ENCODE data around the gene DPF3. TPM values are rescaled to one million over a fixed set of nuclear protein-coding genes. Genes with fewer than 3 reads are reported as not detected.

DPF3 gene
- total and polyA plus RNA-seq, 11 donors = 13.5 to 53.8 (median 37.0) TPM

DNA sequence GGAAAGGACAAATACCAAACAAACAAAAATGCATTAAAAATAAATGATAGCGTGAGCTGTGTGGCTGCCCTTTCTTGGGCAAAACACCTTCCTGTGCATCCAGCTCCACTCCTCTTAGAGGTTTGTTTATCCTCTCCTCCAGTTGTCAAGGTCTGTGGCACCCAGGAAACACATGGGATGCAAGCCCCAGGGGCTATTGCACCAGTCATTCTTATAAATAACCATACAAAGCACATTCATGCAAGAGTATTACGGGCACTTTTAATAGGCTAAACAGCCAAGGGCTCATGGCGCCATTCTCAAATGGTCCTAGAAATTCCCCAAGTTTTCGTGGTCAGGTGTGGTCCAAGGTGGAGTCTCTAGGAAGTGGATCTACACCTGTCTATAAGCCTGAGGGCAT lies 257.0 kb downstream of the DPF3 start:
- ATAC-seq = no peak
- H3K27ac ChIP-seq = no peak overlapping the region
- peaks cover 0 to 22% (median 0%) of the 10 kb centered on the region in 12 donors for H3K4me1 ChIP-seq
- no peak for DNase-seq
- no peak for TF ChIP-seq POLR2A (IDR thresholded peaks at IDR 0.05)
- TF ChIP-seq, protein P1, sequence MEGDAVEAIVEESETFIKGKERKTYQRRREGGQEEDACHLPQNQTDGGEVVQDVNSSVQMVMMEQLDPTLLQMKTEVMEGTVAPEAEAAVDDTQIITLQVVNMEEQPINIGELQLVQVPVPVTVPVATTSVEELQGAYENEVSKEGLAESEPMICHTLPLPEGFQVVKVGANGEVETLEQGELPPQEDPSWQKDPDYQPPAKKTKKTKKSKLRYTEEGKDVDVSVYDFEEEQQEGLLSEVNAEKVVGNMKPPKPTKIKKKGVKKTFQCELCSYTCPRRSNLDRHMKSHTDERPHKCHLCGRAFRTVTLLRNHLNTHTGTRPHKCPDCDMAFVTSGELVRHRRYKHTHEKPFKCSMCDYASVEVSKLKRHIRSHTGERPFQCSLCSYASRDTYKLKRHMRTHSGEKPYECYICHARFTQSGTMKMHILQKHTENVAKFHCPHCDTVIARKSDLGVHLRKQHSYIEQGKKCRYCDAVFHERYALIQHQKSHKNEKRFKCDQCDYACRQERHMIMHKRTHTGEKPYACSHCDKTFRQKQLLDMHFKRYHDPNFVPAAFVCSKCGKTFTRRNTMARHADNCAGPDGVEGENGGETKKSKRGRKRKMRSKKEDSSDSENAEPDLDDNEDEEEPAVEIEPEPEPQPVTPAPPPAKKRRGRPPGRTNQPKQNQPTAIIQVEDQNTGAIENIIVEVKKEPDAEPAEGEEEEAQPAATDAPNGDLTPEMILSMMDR (IDR thresholded peaks at IDR 0.05) = no peak
- intact Hi-C loops (cut with DNase I) = no loop called here
- no peaks in the 10 kb centered on the region for H3K36me3 ChIP-seq
- peaks cover 0 to 12% (median 0%) of the 10 kb centered on the region in 12 donors for H3K9me3 ChIP-seq
- H3K27me3 ChIP-seq = no peaks in the 10 kb centered on the region
- WGBS, 4 donors = 96 to 98% (median 97%) methylated on average over 4 of the region's 4 CpGs
- no peak overlapping the region for H3K4me3 ChIP-seq

DNA sequence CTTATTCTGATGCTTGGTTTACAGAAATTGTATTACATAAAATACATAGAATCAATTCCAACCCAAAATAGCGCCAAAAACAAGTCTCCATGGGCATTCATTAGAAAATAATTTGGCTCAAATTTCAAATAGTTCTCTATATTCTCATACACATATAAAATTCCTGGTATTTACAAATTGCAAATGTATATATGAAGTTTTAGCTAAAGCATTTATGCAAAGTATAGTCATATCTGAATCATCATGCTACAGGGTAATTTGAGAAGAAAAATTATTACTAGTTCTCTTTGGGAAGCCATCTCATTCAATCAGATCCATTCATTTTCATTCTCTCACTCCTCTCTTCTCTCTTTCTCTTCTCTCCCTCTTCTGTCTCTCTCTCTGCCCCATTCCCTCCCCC lies 257.8 kb downstream of the DPF3 start:
- TF ChIP-seq, protein P1 (IDR thresholded peaks at IDR 0.05) = no peak
- no peak for TF ChIP-seq POLR2A (IDR thresholded peaks at IDR 0.05)
- Histone ChIP-seq H3K4me1 (peaks cover 0 to 22% (median 0%) of the 10 kb centered on the region in 12 donors), H3K27me3 (no peaks in the 10 kb centered on the region), H3K27ac (no peak overlapping the region), H3K4me3 (no peak overlapping the region), H3K9me3 (peaks cover 0 to 11% (median 0%) of the 10 kb centered on the region in 12 donors), H3K36me3 (no peaks in the 10 kb centered on the region)
- no peak for ATAC-seq
- intact Hi-C loops (cut with DNase I) = no loop called here
- 81 to 95% (median 88%) methylated on average over 1 of the region's 1 CpG for WGBS, 4 donors
- no peak for DNase-seq

DNA sequence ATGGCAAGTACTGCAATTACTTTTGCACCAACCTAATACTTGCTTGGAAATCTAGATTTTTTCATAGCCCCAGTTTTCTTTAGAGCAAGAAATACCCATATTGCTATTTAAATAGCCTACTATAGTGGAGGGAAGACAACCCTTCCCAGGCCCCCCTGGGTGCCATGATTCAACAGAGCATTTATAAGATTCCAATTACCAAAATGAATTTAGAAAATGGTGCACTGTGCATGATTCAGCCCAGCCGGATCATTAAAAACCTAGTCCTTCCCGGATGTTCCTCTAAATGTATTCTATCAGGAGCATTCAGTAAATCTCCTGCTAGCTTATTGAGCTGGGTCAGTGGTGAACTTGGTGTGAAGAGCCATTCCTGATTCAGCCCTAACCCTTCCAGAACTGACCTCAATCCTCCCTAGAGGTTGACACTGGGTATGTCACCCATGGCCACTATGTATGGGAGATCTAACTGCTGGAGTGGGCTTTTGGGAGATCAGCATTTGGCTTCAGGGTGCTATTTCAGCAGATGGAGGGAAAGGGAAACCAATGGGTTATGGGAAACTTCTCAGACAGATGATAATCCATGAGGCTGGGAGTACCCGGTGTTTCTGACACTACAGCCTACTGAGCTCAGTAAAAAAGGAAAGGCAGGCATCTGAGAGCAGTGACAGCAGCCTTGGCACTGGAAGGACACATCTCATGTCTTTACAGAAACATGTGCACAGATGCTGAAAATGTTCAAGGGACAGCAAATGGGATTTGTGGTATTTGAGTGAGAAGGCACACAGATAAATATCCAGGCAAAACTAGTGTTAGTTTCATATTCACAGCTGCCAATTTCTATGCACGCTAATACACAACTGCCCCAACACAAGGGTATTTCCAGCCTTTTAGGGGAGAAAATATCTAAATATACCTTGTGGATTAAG lies 258.9 kb downstream of the DPF3 start:
- no peak overlapping the region for H3K27ac ChIP-seq
- intact Hi-C loops (cut with DNase I) = no loop called here
- WGBS, 4 donors = 76 to 86% (median 83%) methylated on average over 4 of the region's 4 CpGs
- TF ChIP-seq POLR2A (IDR thresholded peaks at IDR 0.05) = no peak
- TF ChIP-seq, protein P1 (IDR thresholded peaks at IDR 0.05) = no peak
- peak in 1 of 4 donors; percentile 31 for ATAC-seq
- peaks cover 0 to 10% (median 0%) of the 10 kb centered on the region in 12 donors for H3K9me3 ChIP-seq
- no peaks in the 10 kb centered on the region for H3K27me3 ChIP-seq
- peaks cover 0 to 22% (median 0%) of the 10 kb centered on the region in 12 donors for H3K4me1 ChIP-seq
- no peak overlapping the region for H3K4me3 ChIP-seq
- H3K36me3 ChIP-seq = no peaks in the 10 kb centered on the region
- DNase-seq = no peak

DNA sequence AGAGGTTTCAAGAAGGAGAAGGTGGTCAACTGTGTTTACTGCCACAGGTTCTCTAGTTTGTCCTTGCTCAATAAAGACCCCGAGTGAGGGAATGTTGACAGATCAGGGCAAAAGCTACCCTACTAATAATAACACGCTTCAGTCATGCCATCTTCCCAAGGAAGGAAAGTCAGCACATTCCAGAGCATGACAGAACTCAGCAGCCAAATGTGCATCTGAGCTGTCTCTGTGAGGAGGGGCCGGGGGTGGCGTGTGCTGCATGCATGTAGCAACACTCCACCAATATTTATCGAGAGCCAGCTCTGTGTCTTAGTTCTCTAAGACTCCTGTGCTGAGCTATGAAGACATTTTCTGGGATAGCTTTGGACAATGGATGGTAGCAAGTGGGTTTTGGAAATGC lies 260.4 kb downstream of the DPF3 start:
- Histone ChIP-seq H3K27me3 (no peaks in the 10 kb centered on the region), H3K4me3 (no peak overlapping the region), H3K9me3 (no peaks in the 10 kb centered on the region), H3K4me1 (peaks cover 0 to 22% (median 0%) of the 10 kb centered on the region in 12 donors), H3K27ac (no peak overlapping the region), H3K36me3 (peaks cover 0 to 4% (median 0%) of the 10 kb centered on the region in 9 donors)
- intact Hi-C loops (cut with DNase I) = no loop called here
- ATAC-seq = peak in 2 of 4 donors; percentile 17 to 69
- 38 to 62% (median 52%) methylated on average over 5 of the region's 5 CpGs for WGBS, 4 donors
- DNase-seq = no peak
- TF ChIP-seq POLR2A (IDR thresholded peaks at IDR 0.05) = no peak
- TF ChIP-seq, protein P1 (IDR thresholded peaks at IDR 0.05) = no peak

Data from heart left ventricle (tissue), 16 donors.